ENCODE data around the gene SAPCD2. TPM values are rescaled to one million over a fixed set of nuclear protein-coding genes. Genes with fewer than 3 reads are reported as not detected.

Gene SAPCD2
- polyA plus RNA-seq, 3 donors, result 0.11 to 0.34 (median 0.18) TPM

GRCh38 chr9:137085920-137086530 lies 15.7 kb upstream of the SAPCD2 start:
- WGBS, 3 donors, result 1% methylated on average over 54 to 58 of the region's 58 CpGs
- H3K27ac ChIP-seq (ENCODE audit: low read depth, low read length), result peak overlapping the region; percentile 45

- WGBS, 3 donors, result 78 to 82% (median 81%) methylated on average over 9 of the region's 9 CpGs
- H3K27ac ChIP-seq (ENCODE audit: low read depth, low read length), result no peak overlapping the region
Observed at GRCh38 chr9:137084526-137084925, 14.2 kb upstream of the SAPCD2 start.

- no peak overlapping the region for H3K27ac ChIP-seq (ENCODE audit: low read depth, low read length)
Observed at GRCh38 chr9:137083394-137084004, 13.1 kb upstream of the SAPCD2 start.

GRCh38 chr9:137082925-137083290 lies 12.6 kb upstream of the SAPCD2 start:
- WGBS, 3 donors, result 86 to 94% (median 91%) methylated on average over 8 of the region's 8 CpGs
- H3K27ac ChIP-seq (ENCODE audit: low read depth, low read length), result no peak overlapping the region

More at GRCh38 chr9:137083394-137084004, 13.1 kb upstream of the SAPCD2 start:
- WGBS, 3 donors, result 66 to 83% (median 68%) methylated on average over 12 of the region's 12 CpGs

- no peak overlapping the region for H3K27ac ChIP-seq (ENCODE audit: low read depth, low read length)
- WGBS, 3 donors, result 90 to 94% (median 93%) methylated on average over 15 to 16 of the region's 16 CpGs
Observed at GRCh38 chr9:137082222-137082924, 12.0 kb upstream of the SAPCD2 start.

- H3K27ac ChIP-seq (ENCODE audit: low read depth, low read length), result no peak overlapping the region
- 93 to 95% (median 94%) methylated on average over 23 to 24 of the region's 24 CpGs for WGBS, 3 donors
Observed at GRCh38 chr9:137080260-137081122, 10.1 kb upstream of the SAPCD2 start.

- H3K27ac ChIP-seq (ENCODE audit: low read depth, low read length), result no peak overlapping the region
- WGBS, 3 donors, result 86 to 95% (median 92%) methylated on average over 13 of the region's 13 CpGs
Observed at GRCh38 chr9:137079401-137079787, 9.0 kb upstream of the SAPCD2 start.

GRCh38 chr9:137078701-137079400 lies 8.5 kb upstream of the SAPCD2 start:
- WGBS, 3 donors, result 64 to 80% (median 70%) methylated on average over 50 to 51 of the region's 51 CpGs

GRCh38 chr9:137077758-137078693 lies 7.7 kb upstream of the SAPCD2 start:
- no peak overlapping the region for H3K27ac ChIP-seq (ENCODE audit: low read depth, low read length)
- WGBS, 3 donors, result 17 to 20% (median 18%) methylated on average over 65 to 76 of the region's 76 CpGs

More at GRCh38 chr9:137078701-137079400, 8.5 kb upstream of the SAPCD2 start:
- no peak overlapping the region for H3K27ac ChIP-seq (ENCODE audit: low read depth, low read length)

GRCh38 chr9:137077010-137077747 lies 6.8 kb upstream of the SAPCD2 start, which contains the start of gene UAP1L1:
TSS of gene UAP1L1 (plus strand) at chr9:137077517. CDS start at chr9:137077533, 16 bp downstream.
- WGBS, 3 donors, result 2 to 3% (median 3%) methylated on average over 53 to 85 of the region's 87 CpGs
- H3K27ac ChIP-seq (ENCODE audit: low read depth, low read length), result no peak within 1 kb of the TSS

- no peak overlapping the region for H3K27ac ChIP-seq (ENCODE audit: low read depth, low read length)
- WGBS, 3 donors, result 64 to 76% (median 67%) methylated on average over 15 of the region's 15 CpGs
Observed at GRCh38 chr9:137076636-137077009, 6.3 kb upstream of the SAPCD2 start.

- WGBS, 3 donors, result 79 to 94% (median 84%) methylated on average over 12 of the region's 12 CpGs
- no peak overlapping the region for H3K27ac ChIP-seq (ENCODE audit: low read depth, low read length)
Observed at GRCh38 chr9:137075275-137075775, 5.0 kb upstream of the SAPCD2 start.

- H3K27ac ChIP-seq (ENCODE audit: low read depth, low read length), result no peak overlapping the region
- WGBS, 3 donors, result 84 to 88% (median 86%) methylated on average over 12 of the region's 12 CpGs
Observed at GRCh38 chr9:137074657-137075274, 4.4 kb upstream of the SAPCD2 start.

- 79 to 90% (median 86%) methylated on average over 8 of the region's 8 CpGs for WGBS, 3 donors
- H3K27ac ChIP-seq (ENCODE audit: low read depth, low read length), result no peak overlapping the region
Observed at GRCh38 chr9:137073992-137074399, 3.6 kb upstream of the SAPCD2 start.

- 71 to 90% (median 88%) methylated on average over 2 of the region's 2 CpGs for WGBS, 3 donors
- H3K27ac ChIP-seq (ENCODE audit: low read depth, low read length), result no peak overlapping the region
Observed at GRCh38 chr9:137071282-137071681, 925 bp upstream of the SAPCD2 start.

GRCh38 chr9:137070906-137071275 lies 534 bp upstream of the SAPCD2 start:
- no peak overlapping the region for H3K27ac ChIP-seq (ENCODE audit: low read depth, low read length)
- WGBS, 3 donors, result 15 to 20% (median 18%) methylated on average over 6 of the region's 6 CpGs

Measured in adipose tissue (tissue), 3 donors.